Stimulated activated naive B cell treated with anti-CD40 and anti-IgM and Interleukin-4, amounts not matched to agents 10 μg/mL and 1 μg/mL and 100 μg/mL, for 72 hours (primary cell): ENCODE data around the gene PRRX2.

ENCODE experiments used
- ATAC-seq, 2 donors: fragments of 150-1000 bp; cut with Tn5 transposase; replicated peaks; 2 replicates each; pipeline ENCODE4 v1.10.0; 2021; ENCODE audit warnings: moderate library complexity in 1 of 2
- DNase-seq: peaks from one replicate; pipeline ENCODE4 v3.0.0; 2021
- H3K27ac Mint-ChIP-seq: one replicate; pipeline ENCODE4 v1.8.0; 2022; ENCODE audit warnings: mild to moderate bottlenecking, mixed read lengths
- H3K27me3 Mint-ChIP-seq, 2 donors: one replicate each; pipeline ENCODE4 v1.8.0; 2022; ENCODE audit warnings: mixed read lengths in 2 of 2
- H3K36me3 Mint-ChIP-seq, 2 donors: one replicate each; pipeline ENCODE4 v1.8.0; 2022; ENCODE audit warnings: mixed read lengths in 2 of 2, mild to moderate bottlenecking in 1 of 2
- H3K4me1 Mint-ChIP-seq, 2 donors: one replicate each; pipeline ENCODE4 v1.8.0; 2022; ENCODE audit warnings: mixed read lengths in 2 of 2, mild to moderate bottlenecking in 1 of 2
- H3K4me3 Mint-ChIP-seq, 2 donors: one replicate each; pipeline ENCODE4 v1.8.0; 2022; ENCODE audit warnings: mild to moderate bottlenecking in 2 of 2, mixed read lengths in 2 of 2, moderate library complexity in 1 of 2
- H3K9me3 Mint-ChIP-seq, 2 donors: one replicate each; pipeline ENCODE4 v1.8.0; 2022; ENCODE audit warnings: mixed read lengths in 2 of 2, mild to moderate bottlenecking in 1 of 2

PRRX2 gene

GRCh38 chr9:129722913-129723312 lies 57.5 kb downstream of the PRRX2 start:
- no peak overlapping the region for H3K4me3 Mint-ChIP-seq
- H3K4me1 Mint-ChIP-seq: peaks cover 0 to 5% of the 10 kb centered on the region in 2 donors
- no peaks in the 10 kb centered on the region for H3K9me3 Mint-ChIP-seq
- H3K27ac Mint-ChIP-seq: no peak overlapping the region
- peaks cover 39 to 64% of the 10 kb centered on the region in 2 donors for H3K27me3 Mint-ChIP-seq
- peaks cover 0 to 3% of the 10 kb centered on the region in 2 donors for H3K36me3 Mint-ChIP-seq
- no peak for ATAC-seq
- DNase-seq: no peak

GRCh38 chr9:129724456-129725190 lies 59.2 kb downstream of the PRRX2 start:
- no peak overlapping the region for H3K4me3 Mint-ChIP-seq
- ATAC-seq (no peak), DNase-seq (no peak)
- no peaks in the 10 kb centered on the region for H3K9me3 Mint-ChIP-seq
- peaks cover 0 to 3% of the 10 kb centered on the region in 2 donors for H3K36me3 Mint-ChIP-seq
- H3K27me3 Mint-ChIP-seq: peaks cover 41 to 67% of the 10 kb centered on the region in 2 donors
- H3K27ac Mint-ChIP-seq: no peak overlapping the region
- H3K4me1 Mint-ChIP-seq: peaks cover 0 to 5% of the 10 kb centered on the region in 2 donors

GRCh38 chr9:129725795-129726251 lies 60.4 kb downstream of the PRRX2 start:
- Mint-ChIP-seq H3K27me3 (peaks cover 38 to 68% of the 10 kb centered on the region in 2 donors), H3K36me3 (peaks cover 0 to 3% of the 10 kb centered on the region in 2 donors), H3K4me3 (no peak overlapping the region), H3K4me1 (peaks cover 0 to 5% of the 10 kb centered on the region in 2 donors), H3K27ac (no peak overlapping the region), H3K9me3 (no peaks in the 10 kb centered on the region)
- ATAC-seq: no peak
- DNase-seq: no peak

- Mint-ChIP-seq H3K36me3 (peaks cover 0 to 3% of the 10 kb centered on the region in 2 donors), H3K4me3 (peak overlapping the region; percentile 21 to 49), H3K27me3 (peaks cover 38 to 68% of the 10 kb centered on the region in 2 donors), H3K4me1 (peaks cover 2 to 5% of the 10 kb centered on the region in 2 donors), H3K9me3 (no peaks in the 10 kb centered on the region), H3K27ac (no peak overlapping the region)
- ATAC-seq (peak; percentile 87 to 94), DNase-seq (peak; percentile 41)
These were observed 61.1 kb downstream of the PRRX2 start for GRCh38 chr9:129726322-129727160.

GRCh38 chr9:129728744-129729143 lies 63.3 kb downstream of the PRRX2 start:
- Mint-ChIP-seq H3K36me3 (peaks cover 0 to 3% of the 10 kb centered on the region in 2 donors), H3K4me1 (peaks cover 2 to 5% of the 10 kb centered on the region in 2 donors), H3K27me3 (peaks cover 33 to 62% of the 10 kb centered on the region in 2 donors), H3K4me3 (no peak overlapping the region), H3K9me3 (no peaks in the 10 kb centered on the region), H3K27ac (no peak overlapping the region)
- DNase-seq (no peak), ATAC-seq (no peak)

- DNase-seq: no peak
- Mint-ChIP-seq H3K27me3 (peaks cover 30 to 64% of the 10 kb centered on the region in 2 donors), H3K4me1 (peaks cover 2 to 3% of the 10 kb centered on the region in 2 donors), H3K27ac (no peak overlapping the region), H3K9me3 (no peaks in the 10 kb centered on the region), H3K4me3 (no peak overlapping the region), H3K36me3 (no peaks in the 10 kb centered on the region)
- no peak for ATAC-seq
These were observed 66.1 kb downstream of the PRRX2 start for GRCh38 chr9:129731477-129732085.

GRCh38 chr9:129732100-129732499 lies 66.7 kb downstream of the PRRX2 start:
- ATAC-seq: no peak
- H3K36me3 Mint-ChIP-seq: no peaks in the 10 kb centered on the region
- H3K27ac Mint-ChIP-seq: no peak overlapping the region
- H3K4me3 Mint-ChIP-seq: no peak overlapping the region
- peaks cover 32 to 61% of the 10 kb centered on the region in 2 donors for H3K27me3 Mint-ChIP-seq
- DNase-seq: no peak
- no peaks in the 10 kb centered on the region for H3K9me3 Mint-ChIP-seq
- peaks cover under 1 to 3% of the 10 kb centered on the region in 2 donors for H3K4me1 Mint-ChIP-seq

GRCh38 chr9:129732946-129733631 lies 67.6 kb downstream of the PRRX2 start:
- no peak overlapping the region for H3K4me3 Mint-ChIP-seq

GRCh38 chr9:129733632-129733953 lies 68.1 kb downstream of the PRRX2 start:
- ATAC-seq (no peak), DNase-seq (no peak)
- Mint-ChIP-seq H3K4me3 (no peak overlapping the region), H3K27ac (no peak overlapping the region), H3K9me3 (no peaks in the 10 kb centered on the region), H3K36me3 (no peaks in the 10 kb centered on the region), H3K4me1 (peaks cover 9 to 13% of the 10 kb centered on the region in 2 donors), H3K27me3 (peaks cover 34 to 67% of the 10 kb centered on the region in 2 donors)

More at GRCh38 chr9:129732946-129733631, 67.6 kb downstream of the PRRX2 start:
- ATAC-seq (no peak), DNase-seq (no peak)
- no peaks in the 10 kb centered on the region for H3K36me3 Mint-ChIP-seq
- no peak overlapping the region for H3K27ac Mint-ChIP-seq
- no peaks in the 10 kb centered on the region for H3K9me3 Mint-ChIP-seq
- peaks cover 6 to 9% of the 10 kb centered on the region in 2 donors for H3K4me1 Mint-ChIP-seq
- H3K27me3 Mint-ChIP-seq: peaks cover 30 to 64% of the 10 kb centered on the region in 2 donors

- Mint-ChIP-seq H3K27me3 (peaks cover 24 to 54% of the 10 kb centered on the region in 2 donors), H3K9me3 (no peaks in the 10 kb centered on the region), H3K4me3 (no peak overlapping the region), H3K27ac (no peak overlapping the region), H3K36me3 (no peaks in the 10 kb centered on the region), H3K4me1 (peaks cover 9 to 13% of the 10 kb centered on the region in 2 donors)
- ATAC-seq (no peak), DNase-seq (no peak)
These were observed 70.1 kb downstream of the PRRX2 start for GRCh38 chr9:129735546-129735945.

- H3K4me3 Mint-ChIP-seq: no peak overlapping the region
- peaks cover 9 to 13% of the 10 kb centered on the region in 2 donors for H3K4me1 Mint-ChIP-seq
- H3K27ac Mint-ChIP-seq: no peak overlapping the region
- H3K36me3 Mint-ChIP-seq: no peaks in the 10 kb centered on the region
- no peaks in the 10 kb centered on the region for H3K9me3 Mint-ChIP-seq
- DNase-seq (no peak), ATAC-seq (no peak)
- H3K27me3 Mint-ChIP-seq: peaks cover 25 to 57% of the 10 kb centered on the region in 2 donors
These were observed 70.9 kb downstream of the PRRX2 start for GRCh38 chr9:129736334-129736733.

- peak overlapping the region; percentile 77 to 86 for H3K4me3 Mint-ChIP-seq
- no peaks in the 10 kb centered on the region for H3K9me3 Mint-ChIP-seq
- H3K36me3 Mint-ChIP-seq: no peaks in the 10 kb centered on the region
- H3K27ac Mint-ChIP-seq: peak overlapping the region; percentile 65
- H3K27me3 Mint-ChIP-seq: peaks cover 22 to 48% of the 10 kb centered on the region in 2 donors
- ATAC-seq (peak; percentile 90 to 91), DNase-seq (peak; percentile 69)
- peaks cover 7 to 13% of the 10 kb centered on the region in 2 donors for H3K4me1 Mint-ChIP-seq
These were observed 72.2 kb downstream of the PRRX2 start for GRCh38 chr9:129737479-129738274.

GRCh38 chr9:129739432-129739831 lies 74.0 kb downstream of the PRRX2 start:
- Mint-ChIP-seq H3K27ac (no peak overlapping the region), H3K4me1 (peaks cover 7 to 13% of the 10 kb centered on the region in 2 donors), H3K9me3 (no peaks in the 10 kb centered on the region), H3K36me3 (no peaks in the 10 kb centered on the region), H3K4me3 (no peak overlapping the region), H3K27me3 (peaks cover 14 to 48% of the 10 kb centered on the region in 2 donors)
- ATAC-seq (no peak), DNase-seq (no peak)
